Upper lobe of left lung (tissue), 6 donors: ENCODE measurements around the gene PPM1G. TPM values are rescaled to one million over a fixed set of nuclear protein-coding genes. Genes with fewer than 3 reads are reported as not detected.

Source experiments
- ATAC-seq, 2 donors: fragments of 200-7000 bp; cut with Tn5 transposase; one replicate each; pipeline ENCODE4 v1.9.1; 2022; ENCODE audit warnings: mild to moderate bottlenecking in 2 of 2, moderate library complexity in 2 of 2; ENCODE audit not compliant: low FRiP score in 2 of 2
- DNase-seq, 2 donors: peaks; one replicate each; pipeline ENCODE4 v3.0.0-alpha.2; 2019 to 2020
- H3K27ac ChIP-seq, 4 donors: fragments of 200-600 bp; sonication (generic); one replicate each; pipeline ENCODE4 v1.5.1; 2016 to 2019
- H3K27me3 ChIP-seq, 4 donors: fragments of 200-600 bp; sonication (generic); one replicate each; pipeline ENCODE4 v1.5.1; 2017 to 2019
- H3K36me3 ChIP-seq, 4 donors: fragments of 200-600 bp; sonication (generic); one replicate each; pipeline ENCODE4 v1.5.1; 2016 to 2019
- H3K4me1 ChIP-seq, 4 donors: fragments of 200-600 bp; sonication (generic); one replicate each; pipeline ENCODE4 v1.5.1; 2018 to 2019
- H3K4me3 ChIP-seq, 4 donors: fragments of 200-600 bp; sonication (generic); one replicate each; pipeline ENCODE4 v1.5.1; 2017 to 2019; ENCODE audit warnings: mild to moderate bottlenecking in 2 of 4, moderate library complexity in 1 of 4
- H3K9me3 ChIP-seq, 4 donors: fragments of 200-600 bp; sonication (generic); one replicate each; pipeline ENCODE4 v1.5.1; 2018 to 2019
- EP300 ChIP-seq, 4 donors: sonication (generic); formaldehyde crosslinking; IDR thresholded peaks; one replicate each; pipeline ENCODE4 v1.5.1; 2017; ENCODE audit warnings: antibody characterized with exemption in 4 of 4, control low read depth in 2 of 4
- POLR2A ChIP-seq, 4 donors: fragments of 450-650 bp; IDR thresholded peaks; one replicate each; pipeline ENCODE4 v1.5.1; 2016 to 2017; ENCODE audit warnings: antibody characterized with exemption in 4 of 4, mild to moderate bottlenecking in 2 of 4
- POLR2AphosphoS5 ChIP-seq, 2 donors: sonication (generic); formaldehyde crosslinking; IDR thresholded peaks; one replicate each; pipeline ENCODE4 v1.5.1; 2017; ENCODE audit warnings: antibody characterized with exemption in 2 of 2
- WGBS, 2 donors: methylation state at CpG; one replicate each; pipeline ENCODE4 v1.1.5; 2017 to 2018; 5-methylcytosine and 5-hydroxymethylcytosine counted together
- total RNA-seq, 6 donors: library from RNA; depleted of rRNA in 4 of 6; stranded (reverse); fragments of >200 nt in 4 of 6; gene quantifications; one replicate each; pipeline versions ENCODE4 v1.1.0 to v1.2.1, GENCODE V29; 2016 to 2021
- TF ChIP-seq, protein P1 (sequence below), 6 experiments: fragments of 450-650 bp in 4 of 6; fragments of 200-600 bp in 2 of 6; sonication (generic) in 2 of 6; IDR thresholded peaks; one replicate each; pipeline ENCODE4 v1.5.1; 2016 to 2019; ENCODE audit warnings: antibody characterized with exemption in 6 of 6
- donor health status: DM: no; HTN: no; CAD: no; lungs with moderate emphysema.
- donor health status: DM: no; HTN: yes; CAD: no; lungs with severe emphysema.

Gene PPM1G
- total RNA-seq, 6 donors from 2014 or later, result 39.8 to 60.6 (median 55.3) TPM

DNA sequence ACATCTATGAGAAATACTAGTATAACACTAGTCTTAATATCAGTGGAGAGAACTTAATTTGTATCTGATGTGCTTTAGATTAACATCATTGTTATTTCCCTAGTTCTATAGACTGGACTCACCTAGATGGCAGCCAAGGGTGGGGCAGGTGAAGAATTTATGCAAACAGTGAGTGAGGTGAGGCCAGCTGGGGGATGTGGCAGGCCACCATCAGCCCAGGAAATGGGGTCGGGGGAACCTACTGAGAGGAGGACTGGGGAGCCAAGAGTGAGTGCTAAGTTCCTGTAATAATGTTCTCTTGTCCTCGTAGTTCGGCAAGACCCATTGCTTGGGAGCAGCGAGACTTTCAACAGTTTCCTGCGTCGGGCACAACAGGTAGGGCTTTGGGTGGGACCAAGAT lies 36.5 kb downstream of the PPM1G start:
- Histone ChIP-seq H3K4me1 (peaks cover 28 to 52% (median 32%) of the 10 kb centered on the region in 4 donors), H3K27ac (peak overlapping the region in 2 of 4 donors; percentile 96), H3K36me3 (peaks cover 37 to 66% (median 58%) of the 10 kb centered on the region in 4 donors), H3K27me3 (no peaks in the 10 kb centered on the region), H3K4me3 (no peak overlapping the region), H3K9me3 (no peaks in the 10 kb centered on the region)
- ATAC-seq (no peak), DNase-seq (no peak)
- TF ChIP-seq POLR2A (IDR thresholded peaks at IDR 0.05) (no peak), EP300 (IDR thresholded peaks at IDR 0.05) (no peak), POLR2AphosphoS5 (IDR thresholded peaks at IDR 0.05) (no peak)
- TF ChIP-seq, protein P1, sequence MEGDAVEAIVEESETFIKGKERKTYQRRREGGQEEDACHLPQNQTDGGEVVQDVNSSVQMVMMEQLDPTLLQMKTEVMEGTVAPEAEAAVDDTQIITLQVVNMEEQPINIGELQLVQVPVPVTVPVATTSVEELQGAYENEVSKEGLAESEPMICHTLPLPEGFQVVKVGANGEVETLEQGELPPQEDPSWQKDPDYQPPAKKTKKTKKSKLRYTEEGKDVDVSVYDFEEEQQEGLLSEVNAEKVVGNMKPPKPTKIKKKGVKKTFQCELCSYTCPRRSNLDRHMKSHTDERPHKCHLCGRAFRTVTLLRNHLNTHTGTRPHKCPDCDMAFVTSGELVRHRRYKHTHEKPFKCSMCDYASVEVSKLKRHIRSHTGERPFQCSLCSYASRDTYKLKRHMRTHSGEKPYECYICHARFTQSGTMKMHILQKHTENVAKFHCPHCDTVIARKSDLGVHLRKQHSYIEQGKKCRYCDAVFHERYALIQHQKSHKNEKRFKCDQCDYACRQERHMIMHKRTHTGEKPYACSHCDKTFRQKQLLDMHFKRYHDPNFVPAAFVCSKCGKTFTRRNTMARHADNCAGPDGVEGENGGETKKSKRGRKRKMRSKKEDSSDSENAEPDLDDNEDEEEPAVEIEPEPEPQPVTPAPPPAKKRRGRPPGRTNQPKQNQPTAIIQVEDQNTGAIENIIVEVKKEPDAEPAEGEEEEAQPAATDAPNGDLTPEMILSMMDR (IDR thresholded peaks at IDR 0.05), result no peak
- 87 to 90% methylated on average over 6 of the region's 6 CpGs for WGBS, 2 donors

DNA sequence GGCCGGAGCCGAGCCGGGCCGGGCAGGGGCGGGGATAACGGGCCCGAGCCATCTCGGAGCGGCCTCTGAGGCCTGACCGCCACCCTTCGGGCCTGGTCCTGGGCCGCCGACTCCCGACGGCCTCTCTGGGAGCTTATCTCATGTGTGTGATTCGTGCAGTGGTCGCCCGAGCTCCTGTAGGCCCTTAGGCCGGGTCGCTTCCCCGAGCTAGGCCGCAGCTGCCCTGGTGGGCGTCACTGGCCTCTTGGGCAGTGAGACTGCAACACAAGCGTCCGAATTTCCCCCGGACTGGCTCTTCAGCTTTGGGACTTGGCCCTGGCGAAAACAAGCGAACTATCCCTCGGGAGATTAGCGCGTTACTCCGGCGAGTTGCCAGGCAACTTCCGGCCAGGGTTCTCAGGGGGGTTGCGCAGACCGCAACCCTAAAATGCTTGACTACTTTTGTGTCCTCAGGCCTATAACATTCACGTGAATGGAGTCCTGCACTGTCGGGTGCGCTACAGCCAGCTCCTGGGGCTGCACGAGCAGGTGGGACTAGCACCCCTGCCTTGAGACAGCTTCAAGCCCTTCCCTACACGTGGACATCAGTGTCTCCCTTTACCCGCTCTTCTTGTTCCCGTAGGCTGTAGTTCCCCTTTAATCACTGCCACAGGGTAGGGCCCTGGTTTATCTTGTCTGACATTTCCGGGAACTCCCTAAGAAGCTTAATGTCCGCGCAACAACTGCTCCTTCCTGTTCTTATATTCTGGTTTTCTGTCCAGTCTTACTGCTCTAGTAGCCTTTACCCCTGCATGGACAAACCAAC lies 38.4 kb downstream of the PPM1G start:
- H3K27me3 ChIP-seq, result no peaks in the 10 kb centered on the region
- 0% methylated on average over 19 to 21 of the region's 46 CpGs for WGBS, 2 donors
- no peaks in the 10 kb centered on the region for H3K9me3 ChIP-seq
- H3K4me3 ChIP-seq, result peak overlapping the region; percentile 71 to 98 (median 93)
- DNase-seq, result peak in 1 of 2 donors; percentile 55
- TF ChIP-seq POLR2A (IDR thresholded peaks at IDR 0.05), result peak in 1 of 4 donors; percentile 50
- TF ChIP-seq, protein P1 (IDR thresholded peaks at IDR 0.05), result no peak
- TF ChIP-seq POLR2AphosphoS5 (IDR thresholded peaks at IDR 0.05), result peak in 1 of 2 donors; percentile 17
- ATAC-seq, result peak; percentile 42 to 67
- peaks cover 28 to 45% (median 32%) of the 10 kb centered on the region in 4 donors for H3K4me1 ChIP-seq
- H3K36me3 ChIP-seq, result peaks cover 37 to 66% (median 58%) of the 10 kb centered on the region in 4 donors
- H3K27ac ChIP-seq, result peak overlapping the region; percentile 88 to 96 (median 94)

DNA sequence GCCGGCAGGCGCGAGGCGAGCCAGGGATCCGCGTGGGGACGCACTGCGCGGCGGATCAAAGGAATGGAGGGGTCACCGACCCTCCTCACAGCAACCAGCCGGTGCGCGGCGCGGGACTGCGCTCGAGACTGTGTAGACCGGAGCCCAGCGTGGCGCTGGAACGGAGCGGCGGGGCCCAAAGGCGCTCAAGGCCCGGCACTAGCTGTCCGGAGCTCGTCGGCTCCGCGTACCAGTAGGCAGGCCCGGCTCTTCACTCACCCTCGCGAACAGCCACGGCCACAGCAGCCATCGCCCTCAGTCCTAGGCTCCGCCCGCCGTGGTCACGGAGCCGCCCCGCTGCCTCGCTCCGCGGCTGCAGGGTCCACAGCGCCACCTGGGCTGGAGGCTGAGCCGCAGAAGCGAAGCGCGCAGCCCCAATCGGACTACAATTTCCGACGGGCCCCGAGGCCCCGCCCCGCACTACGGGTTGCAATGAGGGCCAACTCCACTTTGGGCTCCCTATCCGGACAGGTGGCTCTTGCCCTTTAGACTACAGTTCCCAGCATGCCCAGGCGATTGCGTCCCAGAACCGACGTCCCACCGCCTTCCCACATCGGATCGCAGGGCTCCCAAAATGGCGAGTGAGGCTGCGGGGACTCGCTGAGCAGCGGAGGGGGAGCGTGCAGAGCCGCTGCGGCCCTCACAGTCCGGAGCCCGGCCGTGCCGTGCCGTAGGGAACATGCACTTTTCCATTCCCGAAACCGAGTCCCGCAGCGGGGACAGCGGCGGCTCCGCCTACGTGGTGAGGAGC lies 39.2 kb downstream of the PPM1G start, which contains the start of the genes EIF2B4 and SNX17:
Gene EIF2B4 (minus strand): TSS at position 313 of the 790 bp plus-strand sequence. CDS start 24 bp downstream, at position 289.
Gene SNX17 (plus strand): TSS at position 591 of the 790 bp plus-strand sequence. CDS start 128 bp downstream, at position 719.
- TF ChIP-seq, protein P1 (IDR thresholded peaks at IDR 0.05), result peak; percentile 38 to 92 (median 81)
- peak in 1 of 4 donors; percentile 79 for TF ChIP-seq EP300 (IDR thresholded peaks at IDR 0.05)
- TF ChIP-seq POLR2A (IDR thresholded peaks at IDR 0.05), result peak in 3 of 4 donors; percentile 74 to 81 (median 75)
- peak; percentile 96 to 97 for TF ChIP-seq POLR2AphosphoS5 (IDR thresholded peaks at IDR 0.05)
- peak within 1 kb of the TSS; percentile 88 to 96 (median 94) for H3K27ac ChIP-seq
- H3K36me3 ChIP-seq, result peaks cover 35 to 66% (median 57%) of the 10 kb centered on the region in 4 donors
- peak; percentile 98 to 99 for ATAC-seq
- no peaks in the 10 kb centered on the region for H3K27me3 ChIP-seq
- H3K4me1 ChIP-seq, result peaks cover 28 to 45% (median 32%) of the 10 kb centered on the region in 4 donors
- DNase-seq, result peak; percentile 99 to 100
- H3K9me3 ChIP-seq, result no peaks in the 10 kb centered on the region
- peak within 1 kb of the TSS; percentile 71 to 98 (median 93) for H3K4me3 ChIP-seq
- 0% methylated on average over 35 to 41 of the region's 85 CpGs for WGBS, 2 donors

DNA sequence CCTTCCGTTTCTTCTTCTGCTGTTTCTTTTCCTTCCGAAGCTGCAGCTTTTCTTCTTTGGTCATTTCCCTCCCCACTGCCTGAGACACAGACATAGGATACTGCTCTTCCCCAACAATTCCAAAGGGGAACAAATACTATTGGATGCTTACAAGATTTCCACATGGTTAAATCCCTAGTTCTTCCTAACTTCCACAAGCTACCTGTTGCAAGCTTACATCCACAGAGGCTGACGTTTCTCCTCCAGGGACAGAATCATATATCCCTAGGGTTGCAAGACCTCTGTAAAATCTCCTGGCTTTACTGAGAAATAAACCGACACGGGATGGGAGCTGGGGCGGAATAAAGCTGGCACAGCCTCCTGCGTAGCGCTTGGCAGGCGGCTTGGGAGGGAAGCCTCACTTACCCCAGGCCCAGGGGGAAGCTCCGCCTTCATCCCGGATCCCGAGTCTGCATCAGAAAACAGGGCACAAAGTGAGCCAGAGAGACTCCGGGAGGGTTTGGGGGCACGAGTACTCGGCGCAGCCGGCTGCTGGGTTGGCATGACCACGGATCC lies 39.8 kb downstream of the PPM1G start:
- 0 to 1% methylated on average over 13 to 18 of the region's 18 CpGs for WGBS, 2 donors
- peak in 1 of 2 donors; percentile 66 for DNase-seq

More for the DNA sequence above, 39.8 kb downstream of the PPM1G start:
- Histone ChIP-seq H3K36me3 (peaks cover 36 to 66% (median 57%) of the 10 kb centered on the region in 4 donors), H3K4me3 (peak overlapping the region; percentile 68 to 98 (median 80)), H3K9me3 (no peaks in the 10 kb centered on the region), H3K27me3 (no peaks in the 10 kb centered on the region), H3K27ac (peak overlapping the region; percentile 88 to 96 (median 94)), H3K4me1 (peaks cover 28 to 45% (median 32%) of the 10 kb centered on the region in 4 donors)
- ATAC-seq, result peak; percentile 34 to 53
- TF ChIP-seq, protein P1 (IDR thresholded peaks at IDR 0.05), result no peak
- TF ChIP-seq POLR2A (IDR thresholded peaks at IDR 0.05) (no peak), EP300 (IDR thresholded peaks at IDR 0.05) (no peak), POLR2AphosphoS5 (IDR thresholded peaks at IDR 0.05) (no peak)
